MCF 10A (cell line): ENCODE measurements around the gene KCNAB1. TPM values are rescaled to one million over a fixed set of nuclear protein-coding genes. Genes with fewer than 3 reads are reported as not detected.

Source experiments
- BruUV-seq: library from RNA; stranded (reverse); fragments of 400-500 nt; replicated peaks from 2 replicates; lab custom pipeline; 2021; lab: Mats Ljungman, UMichigan
- CTCF ChIA-PET: fragments of 300-600 bp; sonication (Branson Sonifier 250); formaldehyde crosslinking; extraction: SDS; loops from one replicate; lab custom pipeline; 2021; ENCODE audit warnings: antibody characterized with exemption, inconsistent platforms; lab: Yijun Ruan, JAX
- POLR2A ChIA-PET: fragments of 300-600, 350-650 bp; sonication (Branson Sonifier 250); formaldehyde crosslinking; extraction: SDS; loops from one replicate; lab custom pipeline; 2020; ENCODE audit warnings: antibody characterized with exemption, inconsistent platforms; lab: Yijun Ruan, JAX
- DNase-seq: peaks from one replicate; pipeline ENCODE4 v3.0.0-alpha.2; 2018; ENCODE audit not compliant: unreplicated experiment
- H3K27ac Mint-ChIP-seq: one replicate; pipeline ENCODE4 v1.8.0; 2022; ENCODE audit warnings: mild to moderate bottlenecking, low read depth, mixed read lengths; ENCODE audit not compliant: unreplicated experiment
- H3K27me3 Mint-ChIP-seq: one replicate; pipeline ENCODE4 v1.8.0; 2022; ENCODE audit warnings: mixed read lengths; ENCODE audit not compliant: insufficient read depth, unreplicated experiment
- H3K36me3 Mint-ChIP-seq: one replicate; pipeline ENCODE4 v1.8.0; 2022; ENCODE audit warnings: mild to moderate bottlenecking, moderate library complexity, mixed read lengths; ENCODE audit not compliant: insufficient read depth, unreplicated experiment
- H3K4me1 Mint-ChIP-seq: one replicate; pipeline ENCODE4 v1.8.0; 2022; ENCODE audit warnings: mixed read lengths; ENCODE audit not compliant: insufficient read depth, unreplicated experiment
- H3K4me3 Mint-ChIP-seq: one replicate; pipeline ENCODE4 v1.8.0; 2022; ENCODE audit warnings: mild to moderate bottlenecking, moderate library complexity, mixed read lengths; ENCODE audit not compliant: unreplicated experiment
- H3K9me3 Mint-ChIP-seq: one replicate; pipeline ENCODE4 v1.8.0; 2022; ENCODE audit warnings: mixed read lengths; ENCODE audit not compliant: unreplicated experiment
- CTCF ChIP-seq: fragments of 200-600 bp; IDR thresholded peaks from one replicate; pipeline ENCODE4 v1.8.0; 2022; ENCODE audit warnings: antibody characterized with exemption, mild to moderate bottlenecking; ENCODE audit not compliant: unreplicated experiment
- intact Hi-C: fragments of 100-400 bp; cut with micrococcal nuclease; formaldehyde crosslinking; loops from 2 replicates; pipeline ENCODE4 v1.14.1; 2022
- total RNA-seq: library from RNA; stranded (reverse); gene quantifications from 2 replicates; pipeline ENCODE4 v1.2.3, GENCODE V29; 2022

Gene KCNAB1
- total RNA-seq, 1 experiment from 2014 or later = 0.44 TPM

- Mint-ChIP-seq H3K9me3 (no peaks in the 10 kb centered on the region), H3K4me1 (no peaks in the 10 kb centered on the region), H3K27ac (no peak overlapping the region), H3K36me3 (no peaks in the 10 kb centered on the region), H3K27me3 (peaks cover 12% of the 10 kb centered on the region), H3K4me3 (no peak overlapping the region)
- ChIA-PET POLR2A (interaction anchor here (1.4 kb wide), 1 partner anchor 117 kb away, joined by 4 read pairs; no protein-coding TSS in a partner anchor), CTCF (interaction anchor here (0.6 kb wide), 2 partner anchors 9 to 54 kb away, joined by 3 read pairs; no protein-coding TSS in a partner anchor)
- TF ChIP-seq CTCF = no peak
- no peak for DNase-seq
- intact Hi-C loops = no loop called here
- BruUV-seq = no TSS peak
Measured at GRCh38 chr3:156334841-156335545, 214.6 kb downstream of the KCNAB1 start.

- POLR2A ChIA-PET = no interaction called here
- CTCF ChIA-PET = no interaction called here
- Mint-ChIP-seq H3K27me3 (peaks cover 24% of the 10 kb centered on the region), H3K4me1 (no peaks in the 10 kb centered on the region), H3K4me3 (no peak overlapping the region), H3K27ac (no peak overlapping the region), H3K36me3 (peaks cover 6% of the 10 kb centered on the region), H3K9me3 (no peaks in the 10 kb centered on the region)
- no peak for TF ChIP-seq CTCF
- BruUV-seq = no TSS peak
- intact Hi-C loops = no loop called here
- DNase-seq = no peak
Measured at GRCh38 chr3:156339491-156339890, 219.1 kb downstream of the KCNAB1 start.

GRCh38 chr3:156341332-156341731 lies 221.0 kb downstream of the KCNAB1 start:
- DNase-seq = no peak
- POLR2A ChIA-PET = no interaction called here
- intact Hi-C loops = no loop called here
- no peak for TF ChIP-seq CTCF
- Mint-ChIP-seq H3K4me1 (no peaks in the 10 kb centered on the region), H3K27ac (no peak overlapping the region), H3K27me3 (peaks cover 38% of the 10 kb centered on the region), H3K36me3 (peaks cover 6% of the 10 kb centered on the region), H3K9me3 (no peaks in the 10 kb centered on the region), H3K4me3 (no peak overlapping the region)
- CTCF ChIA-PET = no interaction called here
- BruUV-seq = no TSS peak

- Mint-ChIP-seq H3K27me3 (peaks cover 35% of the 10 kb centered on the region), H3K27ac (no peak overlapping the region), H3K4me1 (no peaks in the 10 kb centered on the region), H3K36me3 (peaks cover 6% of the 10 kb centered on the region), H3K4me3 (no peak overlapping the region), H3K9me3 (no peaks in the 10 kb centered on the region)
- no TSS peak for BruUV-seq
- DNase-seq = no peak
- ChIA-PET POLR2A (no interaction called here), CTCF (interaction anchor here (1.2 kb wide), 1 partner anchor 10 kb away, joined by 3 read pairs; no protein-coding TSS in a partner anchor)
- intact Hi-C loops = no loop called here
- TF ChIP-seq CTCF = no peak
Measured at GRCh38 chr3:156341831-156342416, 221.5 kb downstream of the KCNAB1 start.
